HS-27A (cell line): ENCODE data around the gene MRPL43.

Source experiments
- DNase-seq: peaks from one replicate; pipeline ENCODE4 v3.0.0-alpha.2; 2012; ENCODE audit warnings: low read depth, missing footprints

Gene MRPL43

GRCh38 chr10:101002456-101002855, 15.2 kb upstream of the MRPL43 start:
- DNase-seq = no peak

- DNase-seq = no peak
These were observed 14.3 kb upstream of the MRPL43 start for GRCh38 chr10:101001659-101002035.

- DNase-seq = no peak
These were observed 13.8 kb upstream of the MRPL43 start for GRCh38 chr10:101000915-101001658.

- DNase-seq = no peak
These were observed 13.0 kb upstream of the MRPL43 start for GRCh38 chr10:101000127-101000914.

- no peak for DNase-seq
These were observed 12.4 kb upstream of the MRPL43 start, which contains the start of gene LZTS2 for GRCh38 chr10:100999742-101000126. Gene LZTS2, plus strand, starts transcription at chr10:100999808. Its CDS starts 2,731 bp downstream, at chr10:101002539.

- no peak for DNase-seq
These were observed 11.9 kb upstream of the MRPL43 start for GRCh38 chr10:100998991-100999741.

- no peak for DNase-seq
These were observed 11.1 kb upstream of the MRPL43 start for GRCh38 chr10:100998183-100998990.

GRCh38 chr10:100997360-100998182, 10.3 kb upstream of the MRPL43 start:
- no peak for DNase-seq

GRCh38 chr10:100996678-100997359, 9.5 kb upstream of the MRPL43 start:
- DNase-seq = no peak

- DNase-seq = no peak
These were observed 7.9 kb upstream of the MRPL43 start for GRCh38 chr10:100995181-100995580.

GRCh38 chr10:100993986-100994708, 6.8 kb upstream of the MRPL43 start:
- DNase-seq = no peak

GRCh38 chr10:100989088-100989487, 1.8 kb upstream of the MRPL43 start:
- no peak for DNase-seq

GRCh38 chr10:100988166-100988565, 869 bp upstream of the MRPL43 start:
- DNase-seq = no peak

- DNase-seq = no peak
These were observed 370 bp upstream of the MRPL43 start for GRCh38 chr10:100987685-100988049.

GRCh38 chr10:100986623-100986951, 710 bp downstream of the MRPL43 start:
- no peak for DNase-seq

- no peak for DNase-seq
These were observed 2.0 kb downstream of the MRPL43 start for GRCh38 chr10:100985336-100985735.

- no peak for DNase-seq
These were observed 2.6 kb downstream of the MRPL43 start for GRCh38 chr10:100984672-100985177.

GRCh38 chr10:100983868-100984671, 3.2 kb downstream of the MRPL43 start:
- no peak for DNase-seq
